Omental fat pad (tissue), 4 donors: ENCODE results near the gene NUDCD3. TPM values are rescaled to one million over a fixed set of nuclear protein-coding genes. Genes with fewer than 3 reads are reported as not detected.

Experiments
- ATAC-seq: fragments of 150-250 bp; one replicate; pipeline ENCODE4 v1.9.1; 2016; ENCODE audit warnings: mild to moderate bottlenecking, moderate library complexity; ENCODE audit not compliant: low FRiP score
- DNase-seq: peaks from one replicate; pipeline ENCODE4 v3.0.0-alpha.2; 2019; ENCODE audit warnings: low spot score
- CTCF ChIP-seq, 3 donors: fragments of 450-650 bp; IDR thresholded peaks; one replicate each; pipeline ENCODE4 v1.5.1; 2016 to 2017; ENCODE audit warnings: antibody characterized with exemption in 3 of 3, mild to moderate bottlenecking in 3 of 3, moderate library complexity in 2 of 3
- total RNA-seq, 4 donors: library from RNA; depleted of rRNA; stranded (reverse); fragments of >200 nt; gene quantifications; one replicate each; pipeline ENCODE4 v1.1.0, GENCODE V29; 2016

NUDCD3 gene
- total RNA-seq, 4 donors from 2014 or later: 49.3 to 57.2 (median 56.3) TPM

- no peak for TF ChIP-seq CTCF (IDR thresholded peaks at IDR 0.05)
- ATAC-seq (no peak), DNase-seq (no peak)
Observed at GRCh38 chr7:44488955-44489354, 1.5 kb downstream of the NUDCD3 start.

DNA sequence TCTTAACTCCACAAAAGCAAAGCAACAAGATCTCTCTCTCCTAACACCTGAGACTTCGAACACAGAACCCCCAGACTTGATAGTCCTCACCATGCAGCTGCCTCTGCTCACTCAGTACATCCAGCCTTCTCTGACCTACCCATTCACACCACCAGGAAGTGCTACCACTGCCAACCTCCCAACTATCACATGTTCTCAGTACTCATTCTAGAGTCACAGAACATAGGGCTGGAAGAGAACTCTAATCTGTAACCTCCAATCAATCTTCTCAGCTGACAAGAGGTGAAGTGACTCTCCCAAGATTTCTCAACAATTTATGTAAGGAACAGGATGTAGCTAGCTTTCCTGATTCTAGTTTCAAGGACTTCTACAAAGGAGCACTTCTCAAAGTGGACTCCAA, 3.8 kb downstream of the NUDCD3 start:
- TF ChIP-seq CTCF (IDR thresholded peaks at IDR 0.05): no peak
- no peak for DNase-seq
- ATAC-seq: peak; percentile 62

DNA sequence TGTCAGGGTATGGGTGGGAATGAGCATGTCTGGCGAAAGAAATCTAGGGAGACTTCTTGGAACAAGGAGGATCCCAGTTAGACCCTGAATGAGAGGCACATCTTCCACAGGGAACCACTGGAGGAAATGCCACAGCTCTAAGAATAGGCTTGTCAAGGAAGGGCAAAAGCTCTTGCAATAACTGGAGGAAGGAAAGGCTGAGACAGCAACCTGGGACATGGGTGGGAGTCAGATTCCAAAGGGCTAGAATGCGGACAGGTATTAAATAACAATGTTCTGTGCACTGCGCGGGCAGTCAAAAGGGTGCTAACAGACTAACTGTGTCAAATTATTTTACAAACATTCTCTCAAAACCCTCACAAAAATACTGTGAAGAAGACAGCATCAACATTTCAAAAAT, 4.5 kb downstream of the NUDCD3 start:
- no peak for TF ChIP-seq CTCF (IDR thresholded peaks at IDR 0.05)
- DNase-seq (no peak), ATAC-seq (no peak)

DNA sequence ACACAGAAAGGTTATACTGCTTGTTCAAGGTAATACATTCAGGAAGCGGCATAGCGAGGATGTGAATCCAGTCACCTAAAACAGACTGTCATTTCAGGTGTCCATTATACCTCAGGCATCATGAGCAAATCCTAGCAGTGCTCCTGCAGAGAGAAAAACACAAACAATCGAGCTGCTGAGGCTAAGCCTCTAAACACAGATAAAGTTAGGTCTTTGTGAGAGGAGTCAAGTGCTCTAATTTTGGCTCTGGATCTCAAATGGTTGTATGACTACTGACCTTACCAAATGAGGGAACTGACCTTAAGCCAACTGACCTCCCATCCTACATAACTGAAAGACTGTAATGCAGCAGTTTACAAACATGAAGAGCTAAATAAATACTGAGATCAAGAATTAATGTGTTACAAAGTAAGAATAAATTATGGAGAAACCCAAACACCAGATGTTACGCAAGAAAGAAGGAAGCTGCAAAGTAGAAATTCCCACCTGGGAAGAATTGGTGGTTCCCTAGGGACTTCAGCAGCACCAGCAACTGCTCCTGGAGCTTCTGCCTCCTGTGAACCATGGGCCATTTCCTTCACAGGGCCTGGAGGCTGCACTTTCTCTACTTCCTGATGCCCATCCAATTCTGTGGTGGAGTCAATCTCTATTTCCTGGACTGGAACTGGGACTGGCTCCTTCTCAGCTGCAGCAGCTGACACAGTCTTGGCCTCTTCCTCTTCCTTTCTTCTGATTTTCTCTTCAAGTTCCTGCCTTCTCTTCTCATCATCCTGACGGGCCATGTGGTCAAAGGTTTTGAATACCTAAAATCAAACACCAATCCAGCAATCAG, 5.8 kb downstream of the NUDCD3 start:
- TF ChIP-seq CTCF (IDR thresholded peaks at IDR 0.05): no peak
- no peak for ATAC-seq

DNA sequence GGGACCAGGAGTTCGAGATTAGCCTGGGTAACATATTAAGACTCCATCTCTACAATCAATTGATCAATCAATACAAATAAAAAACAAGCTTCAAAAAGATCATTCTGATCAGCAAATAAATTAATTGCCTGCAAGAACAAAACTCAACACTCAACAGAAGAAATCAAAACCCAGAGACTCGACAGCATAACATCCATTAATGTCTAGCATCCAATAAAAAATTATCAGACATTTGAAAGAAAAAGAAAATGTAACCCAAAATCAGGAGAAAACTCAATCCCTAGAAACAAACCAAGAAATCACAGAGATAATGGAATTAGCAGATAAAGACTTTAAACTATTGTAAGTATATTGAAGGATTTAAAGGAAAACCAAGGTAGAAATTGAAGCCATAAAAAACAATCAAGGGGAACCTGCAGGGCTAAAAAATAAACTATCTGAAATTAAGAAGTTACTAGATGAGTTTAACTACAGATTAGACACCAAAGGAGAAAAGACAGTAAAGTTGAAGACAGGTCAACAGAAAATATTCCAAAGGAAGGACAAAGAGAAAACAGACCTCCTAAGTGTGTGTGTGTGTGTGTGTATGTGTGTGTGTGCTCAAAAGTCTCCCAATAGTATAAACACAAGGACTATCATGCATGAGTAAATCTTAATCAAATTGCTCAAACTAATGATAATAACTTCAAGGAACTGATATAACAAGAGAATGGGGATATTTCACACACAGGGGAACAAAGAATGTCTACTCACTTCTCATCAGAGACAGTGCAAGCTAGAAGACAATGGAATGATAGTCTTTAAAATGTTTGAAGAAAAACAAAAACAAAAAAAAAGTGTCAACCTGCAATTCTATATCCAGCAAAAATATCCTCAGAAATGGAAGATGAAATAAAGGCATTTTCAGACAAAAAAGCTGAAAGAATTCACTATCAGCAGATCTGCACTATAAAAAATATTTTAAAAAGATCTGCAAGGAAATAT, 7.7 kb downstream of the NUDCD3 start:
- ATAC-seq: no peak
- DNase-seq: no peak
- no peak for TF ChIP-seq CTCF (IDR thresholded peaks at IDR 0.05)

More for the DNA sequence above, 5.8 kb downstream of the NUDCD3 start:
- DNase-seq: no peak

DNA sequence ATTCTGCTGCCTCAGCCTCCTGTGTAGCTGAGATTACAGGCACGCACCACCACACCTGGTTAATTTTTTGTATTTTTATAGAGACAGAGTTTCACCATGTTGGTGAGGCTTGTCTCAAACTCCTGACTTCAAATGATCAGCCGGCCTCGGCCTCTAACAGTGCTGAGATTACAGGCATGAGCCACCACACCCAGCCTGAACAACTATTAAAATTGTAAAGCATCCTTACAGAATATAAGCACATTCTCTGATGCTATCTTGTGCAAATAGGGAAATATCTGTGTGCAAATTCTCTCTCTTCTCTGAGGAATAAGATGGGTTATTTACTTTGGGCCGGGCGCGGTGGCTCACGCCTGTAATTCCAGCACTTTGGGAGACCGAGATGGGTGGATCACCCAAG, 12.5 kb downstream of the NUDCD3 start:
- DNase-seq (no peak), ATAC-seq (no peak)
- TF ChIP-seq CTCF (IDR thresholded peaks at IDR 0.05): no peak
